ENCODE measurements around the gene LEKR1.

DNA sequence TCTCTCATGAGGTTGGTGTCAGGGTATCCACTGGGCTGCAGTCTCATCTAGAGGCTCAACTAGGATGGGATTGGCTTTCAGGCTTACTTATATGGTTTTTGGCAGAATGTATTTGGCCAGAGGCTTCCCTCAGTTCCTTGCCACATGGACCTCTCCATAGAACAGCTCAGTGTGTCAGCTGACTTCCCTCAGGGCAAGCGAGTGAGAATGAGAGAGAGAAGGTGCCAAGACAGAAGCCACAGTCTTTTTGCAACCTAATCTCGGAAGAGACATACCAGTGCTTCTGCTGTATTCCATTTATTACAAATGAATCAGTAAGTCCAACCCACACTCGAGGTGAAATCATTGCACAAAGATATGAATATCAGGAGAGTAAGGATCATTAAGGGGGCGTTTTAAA lies 204.6 kb downstream of the LEKR1 start:
- TF ChIP-seq SIN3A (IDR thresholded peaks at IDR 0.05; ENCODE audit: borderline replicate concordance, insufficient read depth, low read length): no peak
- no peak for TF ChIP-seq TAF1 (IDR thresholded peaks at IDR 0.05; ENCODE audit: borderline replicate concordance, insufficient read depth, low read length)

Measured in PFSK-1 (cell line).